GM19351 (cell line): ENCODE results near the gene STK11.
"Not testable (repeated sequence)": the region's sequence is repeated elsewhere in the genome, so short reads cannot be mapped to it uniquely, and the experiment has no call there.

Experiments used
- ATAC-seq: cut with Tn5 transposase; IDR thresholded peaks from one replicate; pipeline ENCODE4 v1.9.1; 2021; ENCODE audit warnings: mild to moderate bottlenecking, moderate library complexity; ENCODE audit not compliant: unreplicated experiment

STK11 gene

DNA sequence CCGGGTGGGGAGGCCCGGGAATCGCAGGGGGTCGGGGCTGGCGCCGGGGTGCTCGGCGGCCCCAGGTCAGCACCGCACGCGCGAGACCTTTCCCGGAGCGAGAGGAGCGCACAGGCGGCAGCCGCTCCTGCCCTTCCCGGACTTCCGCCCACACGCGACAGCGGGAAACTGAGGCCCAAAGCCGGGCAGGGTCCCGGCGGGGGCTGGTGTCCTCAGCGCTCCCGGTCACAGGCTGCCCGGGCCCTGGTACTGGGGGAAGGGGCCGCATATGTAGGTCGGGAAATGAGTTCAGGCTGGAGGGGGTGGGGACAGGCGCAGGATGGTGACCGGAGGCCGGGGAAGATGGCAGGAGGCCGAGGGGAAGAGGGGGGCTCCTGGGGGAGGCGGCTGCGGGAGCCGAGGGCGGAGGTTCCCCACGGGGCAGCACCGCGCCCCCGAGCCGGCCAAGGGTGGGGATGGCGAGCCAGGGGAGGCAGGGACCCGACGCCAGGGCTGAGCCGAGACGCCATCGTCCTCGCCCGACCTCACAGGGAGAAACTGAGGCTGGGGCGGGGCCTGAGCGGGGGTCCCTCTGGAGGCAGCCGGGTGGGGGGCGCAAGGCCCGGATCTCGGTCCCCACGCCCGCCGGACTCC lies 31.6 kb downstream of the STK11 start:
- no peak for ATAC-seq

DNA sequence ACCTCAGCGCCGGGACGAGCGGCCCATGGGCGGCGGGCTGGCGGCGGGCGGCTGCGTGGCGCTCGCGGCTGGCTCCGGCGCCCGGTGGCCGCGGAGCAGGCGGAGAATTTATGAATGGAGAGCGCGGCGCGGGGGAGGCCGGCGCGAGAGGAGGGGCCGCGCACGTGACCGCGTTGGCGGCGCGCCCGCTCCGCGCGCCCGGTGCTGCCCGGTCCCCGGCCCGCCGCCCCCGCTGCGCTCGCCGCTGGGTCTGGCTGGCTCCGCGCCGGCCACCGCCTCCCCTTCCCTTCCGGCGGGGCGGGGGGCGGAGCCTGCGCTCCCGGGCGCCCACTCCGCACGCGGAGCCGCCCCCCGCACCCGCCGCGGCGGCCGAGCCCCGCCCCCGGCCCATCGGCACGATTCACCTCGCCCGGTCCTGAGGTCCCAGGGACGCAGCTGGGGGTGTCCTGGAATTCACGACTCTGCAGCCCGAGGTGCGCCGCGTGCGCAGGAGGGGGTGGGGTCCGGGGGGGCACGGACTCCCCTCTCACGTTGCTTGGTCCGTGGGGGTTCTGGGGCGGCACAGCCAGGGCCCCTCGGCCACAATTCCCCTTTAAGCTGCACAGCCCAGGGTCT lies 32.3 kb downstream of the STK11 start, which contains the start of gene CBARP:
CBARP (minus strand) TSS at position 252 of the 615 bp plus-strand sequence. CDS start 1,905 bp downstream, outside the sequence.
- no peak for ATAC-seq

DNA sequence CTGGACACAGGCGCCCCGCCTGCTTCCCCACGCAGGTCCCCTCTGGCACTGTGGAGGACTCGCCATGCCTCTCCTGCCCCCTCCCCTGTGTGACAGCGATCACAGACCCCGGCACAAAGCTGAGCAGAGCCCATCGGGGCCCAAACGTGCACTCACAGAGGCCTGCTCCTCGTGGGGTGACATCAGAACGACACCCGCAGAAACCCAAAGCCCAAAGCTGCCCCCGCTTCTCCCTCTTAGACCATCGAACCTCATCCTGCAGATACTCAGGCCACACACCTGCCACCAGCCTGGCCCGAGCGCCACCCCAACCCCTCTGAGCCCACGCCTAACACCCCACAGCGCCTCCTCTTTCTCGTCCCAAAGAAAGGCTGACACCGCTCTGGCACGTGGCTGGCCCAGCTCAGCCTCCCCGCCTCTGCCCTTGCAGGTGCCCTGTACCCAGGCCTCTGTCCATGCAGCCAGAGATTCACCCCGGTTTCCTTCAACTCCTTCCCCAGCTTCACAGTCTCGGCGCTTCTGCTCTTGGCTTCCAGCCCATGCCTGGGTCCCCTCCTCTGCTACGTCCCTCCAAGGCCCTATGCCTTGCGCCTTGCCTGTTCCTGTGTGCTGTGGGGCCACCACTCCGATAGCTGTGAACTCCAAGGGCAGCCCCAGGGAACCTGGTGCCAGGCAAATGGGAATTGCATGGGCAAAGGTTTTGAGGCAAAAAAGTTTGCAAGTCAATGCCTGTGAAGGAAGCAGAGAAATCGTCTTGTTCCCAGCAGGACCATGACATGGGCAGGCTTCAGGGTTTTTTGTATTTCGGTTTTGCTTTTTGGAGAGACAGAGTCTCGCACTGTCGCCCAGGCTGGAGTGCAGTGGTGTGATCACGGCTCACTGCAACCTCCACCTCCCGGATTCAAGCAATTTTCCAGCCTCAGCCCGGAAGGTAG lies 33.1 kb downstream of the STK11 start:
- no peak for ATAC-seq

DNA sequence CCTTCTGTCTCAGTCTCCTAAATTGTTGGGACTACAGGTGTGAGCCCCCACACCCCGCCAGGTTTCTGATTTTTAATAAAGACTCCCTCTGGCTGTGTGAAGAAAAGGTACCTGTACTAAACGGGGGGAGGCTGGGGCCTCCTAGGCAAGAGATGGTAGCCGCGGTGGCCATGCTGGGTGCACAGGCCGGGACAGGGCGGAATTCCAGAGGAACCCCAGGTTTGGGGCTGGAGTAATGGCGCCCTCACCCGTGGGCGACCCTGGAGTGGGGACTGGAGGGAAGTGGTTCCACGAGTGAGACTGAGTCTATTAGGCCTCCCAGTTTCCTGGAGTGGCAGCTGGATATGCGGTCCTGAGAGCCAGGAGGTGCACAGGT lies 33.8 kb downstream of the STK11 start:
- no peak for ATAC-seq

DNA sequence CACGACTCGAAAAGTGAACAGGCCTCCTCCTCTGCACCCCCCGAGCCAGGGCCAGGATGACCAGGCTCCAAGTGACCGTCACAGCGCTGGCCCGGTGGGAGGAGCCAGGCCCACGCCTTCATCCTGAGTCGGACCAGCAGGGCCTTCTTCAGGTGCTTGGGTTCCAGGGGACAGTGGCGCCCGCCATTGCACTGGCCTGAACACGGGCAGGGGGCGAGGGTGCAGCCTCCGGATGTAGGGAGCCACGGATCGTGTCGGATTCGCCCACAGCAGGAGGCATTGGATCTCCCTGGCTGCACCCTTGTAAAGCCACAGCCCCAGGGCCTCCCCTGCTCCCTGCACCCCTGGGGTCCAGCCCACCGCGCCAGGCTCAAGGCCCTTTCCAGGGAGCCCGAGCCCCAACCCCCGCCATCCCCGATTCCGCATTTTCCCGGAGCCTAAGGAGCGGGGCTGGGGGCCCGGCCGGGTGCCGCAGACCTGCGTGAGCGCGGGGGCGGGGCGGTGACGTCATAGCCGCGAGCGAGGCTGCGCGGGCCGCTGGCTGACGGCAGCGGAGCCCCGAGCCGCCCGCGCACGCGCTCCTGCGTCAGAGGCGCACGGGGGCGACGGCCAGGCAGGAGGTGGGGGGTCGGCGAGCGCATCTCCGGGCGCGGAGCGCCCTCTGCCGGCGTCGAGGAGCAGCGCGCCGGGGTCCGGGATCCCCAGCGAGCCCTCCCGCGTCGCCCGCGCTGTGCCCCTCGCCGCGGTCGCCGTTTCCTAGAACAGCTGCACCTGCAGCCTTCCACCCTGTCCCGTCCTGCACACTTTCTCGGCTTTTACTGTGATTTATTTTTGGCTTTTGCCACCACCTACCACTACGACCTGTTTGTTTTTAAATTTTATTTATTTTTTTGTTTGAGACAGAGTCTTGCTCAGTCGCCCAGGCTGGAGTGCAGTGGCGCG lies 34.5 kb downstream of the STK11 start:
- ATAC-seq = no peak

DNA sequence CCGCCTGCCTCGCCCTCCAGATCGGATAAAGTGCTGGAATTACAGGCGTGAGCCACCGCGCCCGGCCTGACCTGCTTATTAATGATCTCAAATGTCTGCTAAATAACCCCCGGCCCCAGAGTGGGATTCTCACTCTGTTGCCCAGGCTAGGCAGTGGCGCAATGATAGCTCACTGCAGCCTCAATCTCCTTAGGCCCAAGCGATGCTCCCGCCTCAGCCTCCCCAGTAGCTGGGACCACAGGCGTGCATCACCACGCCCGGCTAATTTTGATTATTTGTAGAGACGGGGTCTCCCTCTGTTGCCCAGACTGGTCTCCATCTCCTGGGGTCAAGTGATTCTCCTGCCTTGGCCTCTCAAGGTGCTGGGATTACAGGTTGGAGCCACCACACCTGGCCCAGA lies 35.3 kb downstream of the STK11 start:
- no peak for ATAC-seq

DNA sequence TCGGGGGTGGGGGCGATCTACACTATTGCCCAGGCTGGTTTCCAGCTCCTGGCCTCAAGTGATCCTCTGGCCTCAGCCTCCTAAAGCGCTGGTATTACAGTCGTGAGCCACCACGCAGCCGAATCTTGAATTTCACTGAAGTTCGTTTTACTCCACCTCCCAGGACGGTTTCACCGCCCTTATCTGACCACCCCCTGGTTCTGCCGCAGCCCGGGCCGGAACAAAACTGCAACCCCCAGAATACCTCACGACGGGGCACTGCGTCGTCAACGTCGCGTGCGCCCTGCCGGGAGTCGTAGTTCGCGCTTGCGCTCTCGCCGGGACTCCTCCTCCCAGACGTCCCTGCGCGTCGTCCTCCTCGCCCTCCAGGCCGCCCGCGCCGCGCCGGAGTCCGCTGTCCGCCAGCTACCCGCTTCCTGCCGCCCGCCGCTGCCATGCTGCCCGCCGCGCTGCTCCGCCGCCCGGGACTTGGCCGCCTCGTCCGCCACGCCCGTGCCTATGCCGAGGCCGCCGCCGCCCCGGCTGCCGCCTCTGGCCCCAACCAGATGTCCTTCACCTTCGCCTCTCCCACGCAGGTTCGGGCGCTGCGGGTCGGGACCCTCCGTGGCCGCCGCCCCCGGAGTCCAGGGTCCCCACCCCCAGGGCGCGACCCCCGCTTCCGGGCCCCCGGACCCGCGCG lies 36.0 kb downstream of the STK11 start, which contains the start of gene ATP5F1D:
ATP5F1D (plus strand) TSS at position 335 of the 679 bp plus-strand sequence; CDS start at position 435, 100 bp downstream.
- ATAC-seq = peak; percentile 64

DNA sequence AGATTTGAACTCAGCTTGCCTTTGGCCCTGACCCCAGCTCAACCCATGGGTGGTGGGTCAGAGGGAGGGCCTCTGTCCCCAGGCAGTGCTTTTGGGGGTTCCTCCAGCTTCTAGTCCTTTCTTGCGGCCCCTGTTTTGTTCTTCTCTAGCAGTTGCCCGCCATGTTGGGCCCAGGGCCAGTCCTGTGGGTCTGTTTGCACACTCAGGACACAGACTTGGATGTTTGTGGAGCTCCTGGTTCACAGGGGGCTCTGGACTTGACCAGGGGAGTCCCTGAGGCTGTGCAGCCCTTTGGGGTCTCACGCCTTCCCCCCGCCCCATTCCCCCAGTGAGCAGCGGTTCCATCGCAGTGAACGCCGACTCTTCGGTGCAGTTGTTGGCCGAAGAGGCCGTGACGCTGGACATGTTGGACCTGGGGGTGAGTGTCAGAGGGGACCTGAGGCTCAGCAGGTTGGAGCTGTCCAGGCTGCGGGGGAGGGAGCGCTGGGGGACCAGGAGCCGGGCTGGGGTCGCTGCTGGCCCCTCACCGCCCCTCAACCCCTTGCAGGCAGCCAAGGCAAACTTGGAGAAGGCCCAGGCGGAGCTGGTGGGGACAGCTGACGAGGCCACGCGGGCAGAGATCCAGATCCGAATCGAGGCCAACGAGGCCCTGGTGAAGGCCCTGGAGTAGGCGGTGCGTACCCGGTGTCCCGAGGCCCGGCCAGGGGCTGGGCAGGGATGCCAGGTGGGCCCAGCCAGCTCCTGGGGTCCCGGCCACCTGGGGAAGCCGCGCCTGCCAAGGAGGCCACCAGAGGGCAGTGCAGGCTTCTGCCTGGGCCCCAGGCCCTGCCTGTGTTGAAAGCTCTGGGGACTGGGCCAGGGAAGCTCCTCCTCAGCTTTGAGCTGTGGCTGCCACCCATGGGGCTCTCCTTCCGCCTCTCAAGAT lies 38.5 kb downstream of the STK11 start:
- ATAC-seq = no peak

DNA sequence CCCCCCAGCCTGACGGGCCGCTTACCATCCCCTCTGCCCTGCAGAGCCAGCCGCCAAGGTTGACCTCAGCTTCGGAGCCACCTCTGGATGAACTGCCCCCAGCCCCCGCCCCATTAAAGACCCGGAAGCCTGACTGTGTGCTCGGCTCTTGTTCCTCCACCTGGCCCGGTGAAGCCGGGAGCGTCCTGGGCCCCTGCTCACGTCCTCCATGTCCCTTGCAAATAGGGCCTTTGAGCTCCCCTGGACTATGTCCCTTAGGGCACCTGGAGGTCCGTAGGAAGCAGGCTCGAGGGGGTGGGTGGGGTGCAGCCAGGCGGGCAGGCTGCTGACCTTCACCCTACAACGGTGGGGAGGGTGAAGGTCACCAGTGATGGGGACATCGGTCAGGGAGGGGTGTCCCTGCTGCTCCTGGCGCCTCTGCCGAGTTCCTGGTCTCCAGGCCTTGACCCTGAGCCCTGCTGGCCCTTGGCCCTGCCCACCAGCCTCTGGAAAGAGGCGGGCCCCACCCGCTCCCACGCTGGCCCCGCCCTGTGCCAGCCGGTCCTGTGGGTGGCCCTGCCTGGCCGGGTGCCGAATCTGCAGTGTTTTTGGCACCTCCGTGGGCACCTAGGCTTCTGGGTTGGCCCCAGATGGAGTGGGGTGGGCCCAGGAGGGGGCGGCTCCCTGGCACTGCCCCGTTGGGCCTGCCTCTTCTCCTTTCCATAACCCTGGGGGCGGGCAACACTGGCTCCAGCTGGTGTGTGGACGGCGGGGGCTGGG lies 39.3 kb downstream of the STK11 start:
- ATAC-seq = no peak

DNA sequence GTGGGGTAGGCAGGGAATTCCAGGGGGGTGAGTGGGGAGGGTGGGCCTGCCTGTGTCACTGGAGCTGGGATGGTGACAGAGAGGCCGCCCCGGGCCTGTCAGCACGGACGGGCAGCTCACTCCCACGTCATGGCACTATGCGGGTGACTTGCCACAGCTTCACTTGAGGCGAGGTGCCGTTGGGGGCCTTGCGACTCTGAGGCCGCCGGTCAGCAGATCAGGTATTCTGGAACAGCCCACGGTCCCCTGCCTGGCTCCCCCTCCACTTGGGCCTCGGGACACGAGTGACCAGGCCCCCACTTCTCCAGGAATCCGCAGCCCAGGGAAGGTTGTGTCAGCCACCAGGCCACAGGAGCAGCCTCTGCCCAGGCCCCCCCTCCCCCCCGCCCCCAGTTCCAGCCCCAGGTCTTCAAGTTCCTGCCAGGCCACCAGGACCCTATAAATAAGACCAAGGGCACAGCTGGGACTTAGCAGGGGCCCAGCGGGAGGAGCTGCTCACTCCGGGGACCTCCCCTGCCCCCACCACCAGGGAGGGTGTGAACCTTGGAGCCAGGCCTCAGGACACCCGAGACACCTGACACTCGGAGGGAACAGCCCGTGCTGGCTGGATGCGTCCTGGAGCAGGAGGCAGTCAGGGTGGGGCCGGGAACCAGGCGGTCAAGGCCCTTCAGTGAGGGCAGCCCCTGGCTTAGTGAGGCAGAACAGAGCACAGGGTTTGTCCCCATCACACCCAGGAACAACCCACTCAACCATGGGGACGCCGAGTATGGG lies 40.1 kb downstream of the STK11 start:
- ATAC-seq = no peak

DNA sequence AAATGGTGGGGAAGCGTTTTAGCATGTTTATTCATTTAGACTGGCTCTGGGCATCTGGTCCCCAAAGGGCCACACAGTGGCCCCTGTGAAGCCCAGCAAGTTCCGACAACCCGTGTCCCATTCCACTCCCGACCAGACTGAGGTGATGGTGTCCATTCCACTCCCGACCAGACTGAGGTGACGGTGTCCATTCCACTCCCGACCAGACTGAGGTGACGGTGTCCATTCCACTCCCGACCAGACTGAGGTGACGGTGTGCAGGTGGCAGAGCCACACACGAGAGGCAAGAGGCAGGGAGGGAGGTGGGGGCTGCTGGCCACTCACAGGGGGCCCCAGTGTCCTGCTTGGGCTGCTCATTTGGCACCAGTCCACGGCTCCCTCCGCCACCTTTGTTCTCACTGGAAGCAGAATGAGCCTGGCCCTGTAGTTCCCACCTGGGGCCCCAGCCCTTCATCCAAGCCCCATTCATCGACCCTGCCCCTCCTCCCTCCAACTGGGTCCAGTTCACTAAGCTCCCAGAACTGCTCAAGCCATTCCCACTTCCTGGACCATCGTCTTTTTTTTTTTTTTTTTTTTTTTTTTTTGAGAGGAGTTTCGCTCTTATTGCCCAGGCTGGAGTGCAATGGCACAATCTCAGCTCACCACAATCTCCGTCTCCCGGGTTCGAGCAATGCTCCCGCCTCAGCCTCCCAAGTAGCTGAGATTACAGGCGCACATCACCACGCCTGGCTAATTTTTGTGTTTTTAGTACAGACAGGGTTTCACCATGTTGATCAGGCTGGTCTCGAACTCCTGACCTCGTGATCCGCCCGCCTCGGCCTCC lies 40.9 kb downstream of the STK11 start:
- not testable (repeated sequence) for ATAC-seq

DNA sequence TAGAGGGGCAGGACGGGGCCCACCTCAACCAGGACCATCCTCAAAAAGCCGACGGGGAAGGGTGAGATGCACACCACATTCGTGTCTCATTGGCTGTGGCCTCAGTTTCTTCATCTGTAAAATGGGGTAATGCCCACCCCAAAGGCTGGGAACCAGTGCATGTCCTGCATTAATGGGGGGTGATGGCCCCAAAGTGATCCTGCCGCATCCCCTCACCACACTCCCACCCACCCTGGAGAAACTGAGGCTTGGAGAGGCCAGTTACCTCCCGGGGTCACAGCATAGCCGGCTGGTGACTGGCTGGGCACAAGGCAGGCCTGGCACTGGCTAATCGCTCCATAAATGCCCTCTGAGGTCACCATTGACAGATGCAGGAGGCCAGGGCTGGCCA lies 42.2 kb downstream of the STK11 start:
- ATAC-seq = no peak

DNA sequence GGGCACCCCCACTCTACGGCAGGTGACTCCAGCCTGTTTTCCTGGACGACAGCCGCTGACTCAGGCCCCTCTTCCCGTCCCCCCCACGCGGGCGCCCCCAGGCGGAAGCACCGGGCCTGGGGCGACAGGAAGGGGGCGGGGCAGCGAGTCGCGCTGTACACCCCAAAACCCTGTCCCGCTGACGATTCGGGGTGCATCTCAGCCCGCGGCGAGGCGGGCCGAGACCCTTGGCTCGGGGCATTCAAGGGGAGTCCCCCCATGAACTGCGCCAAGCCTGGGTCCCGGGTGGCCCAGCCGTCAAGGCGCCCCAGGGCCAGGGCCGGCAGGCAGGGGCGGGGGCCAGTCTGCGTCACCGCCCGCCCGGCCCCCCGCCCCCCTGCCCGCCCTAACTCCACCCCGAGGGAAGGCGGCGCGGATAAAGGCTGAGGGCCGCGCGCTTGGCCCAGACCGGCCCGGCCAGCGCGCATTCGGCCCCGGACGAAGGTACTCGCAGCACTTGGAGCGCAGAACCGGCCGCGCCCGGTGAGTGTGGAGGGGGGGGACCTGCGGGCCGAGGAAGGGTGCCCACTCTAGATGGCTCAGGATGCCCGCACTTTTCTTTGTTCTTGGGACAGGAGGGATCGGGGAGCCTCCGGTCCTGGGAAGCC lies 42.7 kb downstream of the STK11 start, which contains the start of gene MIDN:
MIDN (plus strand) TSS at position 445 of the 647 bp plus-strand sequence. CDS start 1,714 bp downstream, outside the sequence.
- ATAC-seq = peak; percentile 23

DNA sequence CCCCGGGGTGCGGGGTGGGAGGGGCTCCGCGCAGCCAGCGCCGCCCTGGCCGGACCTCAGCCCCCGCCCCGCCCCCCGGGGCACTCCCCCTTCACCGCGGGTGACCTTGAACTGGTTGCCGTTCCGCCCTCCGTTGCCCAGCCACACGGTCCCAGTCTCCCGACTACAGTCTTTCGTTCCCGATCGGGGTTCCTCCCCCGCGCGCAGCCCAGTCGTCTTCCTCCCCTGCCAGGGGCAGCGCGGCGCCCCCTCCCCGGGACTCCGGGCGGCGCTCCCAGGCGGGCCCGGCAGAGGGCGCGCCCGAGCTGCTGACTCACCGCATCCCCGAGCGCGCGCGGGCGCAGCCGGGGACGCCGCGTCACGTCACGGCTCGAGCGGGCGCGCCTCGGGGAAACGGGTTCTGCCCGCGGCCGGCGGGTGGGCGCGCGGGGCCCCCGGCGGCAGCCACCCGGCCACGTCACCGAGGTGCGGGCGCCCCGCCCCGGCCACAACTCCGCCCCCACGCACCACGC lies 43.3 kb downstream of the STK11 start:
- ATAC-seq = peak; percentile 39

DNA sequence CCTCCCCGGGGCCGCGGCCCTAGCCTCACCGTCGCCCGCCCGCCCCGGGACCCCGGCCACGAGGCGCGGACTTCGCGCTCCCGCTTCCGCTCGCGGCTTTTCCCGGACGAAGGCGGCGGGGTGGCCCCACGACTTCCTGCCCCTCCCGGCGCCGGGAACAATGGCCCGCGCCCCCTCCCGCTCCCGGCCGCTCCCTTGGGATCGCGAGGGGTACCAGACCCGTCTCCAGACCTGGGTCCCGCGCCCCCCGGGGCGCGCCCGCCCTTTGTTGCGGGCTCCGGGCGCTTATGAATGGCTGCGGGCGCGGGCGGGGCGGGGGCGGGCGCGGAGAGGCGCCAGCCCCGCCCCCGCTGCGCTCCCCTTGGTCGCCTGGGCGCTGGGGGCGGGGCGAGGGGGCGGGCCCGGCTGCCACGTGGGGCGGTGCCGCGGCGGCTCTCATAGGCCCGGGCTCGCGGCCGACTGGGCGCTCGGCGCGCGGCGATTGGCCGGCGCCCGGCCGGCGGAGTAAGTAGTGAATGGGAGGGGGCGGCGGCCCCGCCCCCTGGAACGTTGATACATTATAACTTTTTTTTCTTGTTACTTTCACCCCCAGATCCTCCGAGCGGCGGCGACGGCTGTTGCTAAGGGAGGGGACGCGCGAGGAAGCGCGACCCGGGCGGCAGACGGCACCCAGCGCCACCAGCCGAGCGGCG lies 43.9 kb downstream of the STK11 start:
- ATAC-seq = peak; percentile 42
